HepG2 (cell line): ENCODE data around the gene USP7. TPM values are rescaled to one million over a fixed set of nuclear protein-coding genes. Genes with fewer than 3 reads are reported as not detected.

Source experiments
- ASH2L ChIP-seq: fragments of 300-600, 200-600 bp; sonication (generic); IDR thresholded peaks from 2 replicates; pipeline ENCODE4 v1.7.0; 2017; ENCODE audit warnings: low read depth, mild to moderate bottlenecking, moderate library complexity, mixed read lengths, low read length; ENCODE audit not compliant: insufficient read length
- CREBL2 ChIP-seq: sonication (generic); formaldehyde crosslinking; IDR thresholded peaks from 2 replicates; pipeline ENCODE4 v1.8.1; 2023; ENCODE audit warnings: missing genetic modification reagents, mild to moderate bottlenecking, borderline replicate concordance
- DNMT3B ChIP-seq: conservative IDR thresholded peaks from 2 replicates; pipeline ENCODE4 v1.6.1; 2016; ENCODE audit warnings: missing biosample characterization, control low read depth
- FOXC1 ChIP-seq: sonication (generic); formaldehyde crosslinking; IDR thresholded peaks from 2 replicates; pipeline ENCODE4 v1.8.0; 2022; ENCODE audit warnings: mild to moderate bottlenecking, missing genetic modification reagents, borderline replicate concordance
- IRX3 ChIP-seq: sonication (generic); formaldehyde crosslinking; IDR thresholded peaks from 2 replicates; pipeline ENCODE4 v1.8.1; 2023; ENCODE audit warnings: mild to moderate bottlenecking, low read depth, missing genetic modification reagents, borderline replicate concordance
- KMT2A ChIP-seq: sonication (generic); formaldehyde crosslinking; IDR thresholded peaks from 2 replicates; pipeline ENCODE4 v1.4.0; 2020; ENCODE audit warnings: missing genetic modification reagents
- MAX ChIP-seq: IDR thresholded peaks from 2 replicates; pipeline ENCODE4 v1.6.1; 2012; ENCODE audit warnings: inconsistent platforms
- MXD4 ChIP-seq: IDR thresholded peaks from 2 replicates; pipeline ENCODE4 v1.6.1; 2016; ENCODE audit warnings: mild to moderate bottlenecking, missing biosample characterization, missing genetic modification reagents
- MYC ChIP-seq: sonication (generic); formaldehyde crosslinking; IDR thresholded peaks from 2 replicates; pipeline ENCODE4 v1.9.0; 2021; ENCODE audit warnings: missing genetic modification reagents, borderline replicate concordance
- PREB ChIP-seq: sonication (generic); formaldehyde crosslinking; IDR thresholded peaks from 2 replicates; pipeline ENCODE4 v1.4.0; 2020; ENCODE audit warnings: missing genetic modification reagents
- REPIN1 ChIP-seq: sonication (generic); formaldehyde crosslinking; IDR thresholded peaks from 2 replicates; pipeline ENCODE4 v1.8.0; 2022; ENCODE audit warnings: missing genetic modification reagents, low read depth, mild to moderate bottlenecking, borderline replicate concordance
- SKIL ChIP-seq: sonication (generic); formaldehyde crosslinking; IDR thresholded peaks from 2 replicates; pipeline ENCODE4 v1.8.0; 2022; ENCODE audit warnings: missing genetic modification reagents, mild to moderate bottlenecking, moderate library complexity, borderline replicate concordance
- SOX6 ChIP-seq, 2 experiments: fragments of 450-650 bp in 1 of 2; sonication (generic) in 1 of 2; formaldehyde crosslinking in 1 of 2; IDR thresholded peaks; 2 replicates each; pipeline versions ENCODE4 v1.4.0 to v1.6.1; 2017 to 2020; ENCODE audit warnings: antibody characterized with exemption in 1 of 2, mild to moderate bottlenecking in 1 of 2, missing genetic modification reagents in 1 of 2
- STAG1 ChIP-seq: sonication (generic); formaldehyde crosslinking; IDR thresholded peaks from 2 replicates; pipeline ENCODE4 v1.4.0; 2020; ENCODE audit warnings: missing genetic modification reagents
- TCF7L2 ChIP-seq: IDR thresholded peaks from 2 replicates; pipeline ENCODE4 v1.6.1; 2011; ENCODE audit warnings: mild to moderate bottlenecking, low read depth, low read length, moderate library complexity
- ZBTB46 ChIP-seq: sonication (generic); formaldehyde crosslinking; IDR thresholded peaks from 2 replicates; pipeline ENCODE4 v1.4.0; 2020; ENCODE audit warnings: mild to moderate bottlenecking, missing genetic modification reagents, borderline replicate concordance
- ZFP36L1 ChIP-seq: sonication (generic); formaldehyde crosslinking; IDR thresholded peaks from 2 replicates; pipeline ENCODE4 v1.8.0; 2022; ENCODE audit warnings: mild to moderate bottlenecking, missing genetic modification reagents, moderate library complexity
- ZMYM3 ChIP-seq: sonication (generic); formaldehyde crosslinking; IDR thresholded peaks from 2 replicates; pipeline ENCODE4 v1.5.1; 2020; ENCODE audit warnings: mild to moderate bottlenecking, missing genetic modification reagents
- ZNF33A ChIP-seq: sonication (generic); formaldehyde crosslinking; IDR thresholded peaks from 2 replicates; pipeline ENCODE4 v1.5.1; 2020; ENCODE audit warnings: missing genetic modification reagents, mild to moderate bottlenecking, moderate library complexity, borderline replicate concordance
- ZNF451 ChIP-seq: sonication (generic); formaldehyde crosslinking; IDR thresholded peaks from 2 replicates; pipeline ENCODE4 v1.5.0; 2020; ENCODE audit warnings: mild to moderate bottlenecking, missing genetic modification reagents
- ZNF580 ChIP-seq: IDR thresholded peaks from 2 replicates; pipeline ENCODE4 v1.6.1; 2016; ENCODE audit warnings: low read depth, borderline replicate concordance
- ZNF652 ChIP-seq: IDR thresholded peaks from 2 replicates; pipeline ENCODE4 v1.6.1; 2016; ENCODE audit warnings: low read depth, borderline replicate concordance
- ZNF841 ChIP-seq: sonication (generic); formaldehyde crosslinking; IDR thresholded peaks from 2 replicates; pipeline ENCODE4 v1.8.1; 2023; ENCODE audit warnings: missing genetic modification reagents, borderline replicate concordance
- ZZZ3 ChIP-seq: sonication (generic); formaldehyde crosslinking; IDR thresholded peaks from 2 replicates; pipeline ENCODE4 v1.4.0; 2020; ENCODE audit warnings: missing genetic modification reagents, mild to moderate bottlenecking, borderline replicate concordance
- polyA plus RNA-seq, 8 experiments: library from polyadenylated mRNA; depleted of rRNA in 3 of 8; stranded (reverse) in 7 of 8; unstranded in 1 of 8; fragments of >200 nt; fragmentation: Illumina TruSeq in 4 of 8; extraction: Trizol in 4 of 8; gene quantifications; 2 replicates each; pipeline versions ENCODE4 v1.2.1 to v1.2.3, GENCODE V29; 2011 to 2016; ENCODE audit warnings: low read depth in 4 of 8, missing spikeins in 1 of 8, mixed read lengths in 1 of 8; ENCODE audit not compliant: insufficient read depth in 1 of 8
- total RNA-seq, 5 experiments: library from RNA; depleted of rRNA; stranded (reverse); fragments of >200 nt; fragmentation: Illumina TruSeq; extraction: Trizol; gene quantifications; 2 replicates each; pipeline ENCODE4 v1.2.3, GENCODE V29; 2016; ENCODE audit warnings: low read depth in 1 of 5

USP7 gene
- total and polyA plus RNA-seq, 2 of the 13 experiments (the other 11 are each of a cell fraction or from before 2014, with no cell fraction given): 52.5 to 173 TPM

- 0 out of 2 replicates have a peak, but pooled peaks have one; percentile 32 for TF ChIP-seq SKIL (CRISPR knock-in tag)
- no peak for TF ChIP-seq MYC (CRISPR knock-in tag)
- TF ChIP-seq KMT2A (CRISPR knock-in tag): 0 out of 2 replicates have a peak, but pooled peaks have one; percentile 29
- no peak for TF ChIP-seq ZNF652
- no peak for TF ChIP-seq TCF7L2
- TF ChIP-seq CREBL2 (CRISPR knock-in tag): no peak
- no peak for TF ChIP-seq ZMYM3
- TF ChIP-seq ZNF580 (CRISPR knock-in tag): 0 out of 2 replicates have a peak, but pooled peaks have one; percentile 6
- TF ChIP-seq ZZZ3: no peak
- no peak for TF ChIP-seq ZNF841 (CRISPR knock-in tag)
- TF ChIP-seq DNMT3B (CRISPR knock-in tag): no peak
- no peak for TF ChIP-seq ASH2L
- TF ChIP-seq PREB (CRISPR knock-in tag): no peak
- TF ChIP-seq MXD4: no peak
- TF ChIP-seq SOX6 (IDR thresholded peaks at IDR 0.05): no peak
- no peak for TF ChIP-seq SOX6 (CRISPR knock-in tag; IDR thresholded peaks at IDR 0.05)
- 0 out of 2 replicates have a peak, but pooled peaks have one; percentile 46 for TF ChIP-seq IRX3 (CRISPR knock-in tag)
- TF ChIP-seq ZNF33A: no peak
- TF ChIP-seq ZBTB46 (CRISPR knock-in tag): no peak
- no peak for TF ChIP-seq FOXC1 (CRISPR knock-in tag)
- TF ChIP-seq ZFP36L1 (CRISPR knock-in tag): peak; percentile 65; the same call in 1 of the 2 replicates
- TF ChIP-seq ZNF451 (CRISPR knock-in tag): no peak
- TF ChIP-seq MAX: no peak
- no peak for TF ChIP-seq REPIN1
- TF ChIP-seq STAG1 (CRISPR knock-in tag): no peak
Measured at GRCh38 chr16:8880839-8881510, 82.7 kb downstream of the USP7 start (continued).
